GM23338 (cell line): ENCODE measurements around the gene LRP10. TPM values are rescaled to one million over a fixed set of nuclear protein-coding genes. Genes with fewer than 3 reads are reported as not detected.
"Not testable (repeated sequence)": the region's sequence is repeated elsewhere in the genome, so short reads cannot be mapped to it uniquely, and the experiment has no call there.

Experiments used
- ATAC-seq: fragments of 200-7000 bp; cut with Tn5 transposase; 3 replicates; pipeline ENCODE4 v1.9.1; 2020
- DNase-seq: peaks from one replicate; pipeline ENCODE4 v3.0.0-alpha.2; 2015; ENCODE audit warnings: low spot score
- H2AFZ ChIP-seq: fragments of 200-600 bp; sonication (generic); 2 replicates; pipeline ENCODE4 v1.8.0; 2016; ENCODE audit warnings: antibody characterized with exemption, mild to moderate bottlenecking, moderate library complexity
- H3F3A ChIP-seq: fragments of 200-600 bp; sonication (generic); replicated peaks from 2 replicates; pipeline ENCODE4 v1.8.0; 2017; ENCODE audit warnings: antibody characterized with exemption, mixed run types, low read depth
- H3K27ac ChIP-seq: fragments of 200-600 bp; sonication (generic); 2 replicates; pipeline ENCODE4 v1.6.1; 2016; ENCODE audit warnings: low read depth
- H3K27me3 ChIP-seq: fragments of 200-600 bp; sonication (generic); 2 replicates; pipeline ENCODE4 v1.8.0; 2016; ENCODE audit warnings: mild to moderate bottlenecking, mixed run types, moderate library complexity; ENCODE audit not compliant: insufficient read depth
- H3K36me3 ChIP-seq: fragments of 200-600 bp; sonication (generic); 2 replicates; pipeline ENCODE4 v1.8.0; 2016; ENCODE audit warnings: mild to moderate bottlenecking; ENCODE audit not compliant: insufficient read depth
- H3K4me1 ChIP-seq: fragments of 200-600 bp; sonication (generic); 2 replicates; pipeline ENCODE4 v1.8.0; 2016; ENCODE audit warnings: mild to moderate bottlenecking, moderate library complexity; ENCODE audit not compliant: insufficient read depth
- H3K4me2 ChIP-seq: fragments of 200-600 bp; sonication (generic); 2 replicates; pipeline ENCODE4 v1.7.1; 2017; ENCODE audit warnings: mixed run types
- H3K4me3 ChIP-seq: fragments of 200-600 bp; sonication (generic); 2 replicates; pipeline ENCODE4 v1.6.1; 2016; ENCODE audit warnings: mixed run types
- H3K79me2 ChIP-seq: fragments of 200-600 bp; sonication (generic); replicated peaks from 2 replicates; pipeline ENCODE4 v1.8.0; 2017; ENCODE audit warnings: mild to moderate bottlenecking; ENCODE audit not compliant: insufficient read depth
- H3K9me2 ChIP-seq: fragments of 200-600 bp; sonication (generic); 2 replicates; pipeline ENCODE4 v1.8.0; 2017; ENCODE audit not compliant: insufficient read depth
- H4K20me1 ChIP-seq: fragments of 200-600 bp; sonication (generic); replicated peaks from 2 replicates; pipeline ENCODE4 v1.8.0; 2017; ENCODE audit warnings: mild to moderate bottlenecking; ENCODE audit not compliant: insufficient read depth
- H3K27ac Mint-ChIP-seq: 2 replicates; pipeline ENCODE4 v1.8.0; 2020; ENCODE audit warnings: inconsistent platforms, mild to moderate bottlenecking, moderate library complexity, mixed read lengths
- H3K27me3 Mint-ChIP-seq: 3 replicates; pipeline ENCODE4 v1.8.0; 2022; ENCODE audit warnings: low read depth, mild to moderate bottlenecking, moderate library complexity, mixed read lengths, inconsistent platforms; ENCODE audit not compliant: insufficient read depth, poor library complexity
- H3K36me3 Mint-ChIP-seq: 3 replicates; pipeline ENCODE4 v1.8.0; 2021; ENCODE audit warnings: low read depth, mild to moderate bottlenecking, inconsistent platforms, moderate library complexity, mixed read lengths
- H3K4me1 Mint-ChIP-seq: 3 replicates; pipeline ENCODE4 v1.8.0; 2020; ENCODE audit warnings: mild to moderate bottlenecking, inconsistent platforms, mixed read lengths
- H3K4me3 Mint-ChIP-seq: 3 replicates; pipeline ENCODE4 v1.8.0; 2021; ENCODE audit warnings: moderate library complexity, mild to moderate bottlenecking, inconsistent platforms, mixed read lengths
- H3K9me3 Mint-ChIP-seq: 3 replicates; pipeline ENCODE4 v1.8.0; 2020; ENCODE audit warnings: moderate library complexity, mild to moderate bottlenecking, inconsistent platforms, mixed read lengths
- CREB1 ChIP-seq: fragments of 250-450 bp; sonication (Bioruptor Pico); IDR thresholded peaks from 2 replicates; pipeline ENCODE4 v1.5.0; 2020; ENCODE audit warnings: low read depth, mild to moderate bottlenecking, moderate library complexity
- CTCF ChIP-seq, 2 experiments: fragments of 200-600 bp in 1 of 2; sonication (generic) in 1 of 2; conservative IDR thresholded peaks; 2 replicates each; pipeline versions ENCODE4 v1.5.1 to v1.6.1; 2016 to 2017; ENCODE audit warnings: antibody characterized with exemption in 2 of 2, low read depth in 2 of 2, mild to moderate bottlenecking in 2 of 2, moderate library complexity in 1 of 2
- EZH2 ChIP-seq: fragments of 200-600 bp; sonication (generic); IDR thresholded peaks from one replicate; pipeline ENCODE4 v1.8.0; 2017; ENCODE audit warnings: antibody characterized with exemption, mild to moderate bottlenecking, low read depth; ENCODE audit not compliant: unreplicated experiment
- EZH2phosphoT487 ChIP-seq: fragments of 200-600 bp; sonication (generic); IDR thresholded peaks from one replicate; pipeline ENCODE4 v1.8.1; 2018; ENCODE audit warnings: antibody characterized with exemption; ENCODE audit not compliant: unreplicated experiment
- JUNB ChIP-seq: IDR thresholded peaks from one replicate; pipeline ENCODE4 v1.6.1; 2016; ENCODE audit warnings: antibody characterized with exemption; ENCODE audit not compliant: unreplicated experiment
- NANOG ChIP-seq: IDR thresholded peaks from 2 replicates; pipeline ENCODE4 v1.6.1; 2016; ENCODE audit warnings: antibody characterized with exemption, borderline replicate concordance
- POLR2AphosphoS5 ChIP-seq: IDR thresholded peaks from 2 replicates; pipeline ENCODE4 v1.6.1; 2016; ENCODE audit warnings: antibody characterized with exemption, low read depth
- REST ChIP-seq: IDR thresholded peaks from one replicate; pipeline ENCODE4 v1.6.1; 2018; ENCODE audit warnings: antibody characterized with exemption; ENCODE audit not compliant: unreplicated experiment
- STAT1 ChIP-seq: IDR thresholded peaks from one replicate; pipeline ENCODE4 v1.6.1; 2016; ENCODE audit warnings: antibody characterized with exemption; ENCODE audit not compliant: unreplicated experiment
- ZNF114 ChIP-seq: fragments of 250-450 bp; sonication (Bioruptor Pico); IDR thresholded peaks from 2 replicates; pipeline ENCODE4 v1.5.0; 2020; ENCODE audit warnings: mild to moderate bottlenecking, moderate library complexity
- polyA plus RNA-seq: library from polyadenylated mRNA; unstranded; fragments of >200 nt; fragmentation: Nextera tagmentation; extraction: Ambion mirVana; gene quantifications from 2 replicates; pipeline ENCODE4 v1.2.1, GENCODE V29; 2016
- total RNA-seq: library from RNA; depleted of rRNA; stranded (reverse); fragments of >200 nt; shearing (Covaris generic); gene quantifications from 2 replicates; pipeline ENCODE4 v1.2.3, GENCODE V29; 2014

LRP10 gene
- total and polyA plus RNA-seq, 2 experiments from 2014 or later, result 6.4 to 18.1 TPM

GRCh38 chr14:22854963-22855724, 16.4 kb upstream of the LRP10 start:
- Histone ChIP-seq H3K36me3 (no peaks in the 10 kb centered on the region), H3K9me2 (no peaks in the 10 kb centered on the region), H3K4me1 (peaks cover 4% of the 10 kb centered on the region), H3K4me2 (no peak overlapping the region), H3K79me2 (no peaks in the 10 kb centered on the region), H4K20me1 (no peaks in the 10 kb centered on the region), H3K4me3 (no peak overlapping the region), H3F3A (peaks cover 10% of the 10 kb centered on the region; the same call in 1 of the 2 replicates), H3K27ac (no peak overlapping the region), H2AFZ (0 out of 2 replicates have a peak overlapping the region, but pooled peaks have one; percentile 76), H3K27me3 (no peaks in the 10 kb centered on the region)
- Mint-ChIP-seq H3K9me3 (no peaks in the 10 kb centered on the region; the same call in 2 of the 3 replicates), H3K4me1 (peaks cover 7% of the 10 kb centered on the region), H3K27ac (no peak overlapping the region), H3K27me3 (peaks cover 3% of the 10 kb centered on the region), H3K4me3 (no peak overlapping the region), H3K36me3 (no peaks in the 10 kb centered on the region; the same call in 2 of the 3 replicates)
- DNase-seq (peak; percentile 30), ATAC-seq (no peak)
- TF ChIP-seq STAT1, result no peak
- TF ChIP-seq REST, result no peak
- TF ChIP-seq EZH2, result no peak
- no peak for TF ChIP-seq CREB1 (CRISPR knock-in tag)
- no peak for TF ChIP-seq ZNF114 (CRISPR knock-in tag)

- Histone ChIP-seq H3K27ac (no peak overlapping the region), H3K79me2 (no peaks in the 10 kb centered on the region), H3K36me3 (no peaks in the 10 kb centered on the region), H3K4me2 (no peak overlapping the region), H3K4me1 (peaks cover 4% of the 10 kb centered on the region), H3K27me3 (no peaks in the 10 kb centered on the region), H3K9me2 (no peaks in the 10 kb centered on the region), H4K20me1 (no peaks in the 10 kb centered on the region), H3F3A (peaks cover 10% of the 10 kb centered on the region; the same call in 1 of the 2 replicates), H3K4me3 (no peak overlapping the region), H2AFZ (no peak overlapping the region)
- no peak overlapping the region for H3K27ac Mint-ChIP-seq
- peaks cover 7% of the 10 kb centered on the region for H3K4me1 Mint-ChIP-seq
- peaks cover 3% of the 10 kb centered on the region for H3K27me3 Mint-ChIP-seq
- ATAC-seq (no peak), DNase-seq (no peak)
- H3K4me3 Mint-ChIP-seq, result no peak overlapping the region
- H3K9me3 Mint-ChIP-seq, result no peaks in the 10 kb centered on the region; the same call in 2 of the 3 replicates
- TF ChIP-seq CREB1 (CRISPR knock-in tag), result no peak
- no peak for TF ChIP-seq POLR2AphosphoS5
- TF ChIP-seq EZH2phosphoT487, result no peak
- TF ChIP-seq REST, result no peak
- no peak for TF ChIP-seq EZH2
- no peak for TF ChIP-seq STAT1
- no peak for TF ChIP-seq NANOG
- TF ChIP-seq CTCF (conservative IDR thresholded peaks at IDR 0.05; ENCODE audit: low read depth in 2 of 2), result no peak
- no peak for TF ChIP-seq JUNB
- H3K36me3 Mint-ChIP-seq, result no peaks in the 10 kb centered on the region; the same call in 2 of the 3 replicates
These were observed 15.1 kb upstream of the LRP10 start for GRCh38 chr14:22856428-22856827.

GRCh38 chr14:22860377-22860776, 11.2 kb upstream of the LRP10 start:
- not testable (repeated sequence) for H3K9me2 ChIP-seq, H3K27ac Mint-ChIP-seq, H2AFZ ChIP-seq, H3K79me2 ChIP-seq, H3K4me3 Mint-ChIP-seq, H3K9me3 Mint-ChIP-seq, H3K4me3 ChIP-seq, H3K4me1 Mint-ChIP-seq, H3K27me3 Mint-ChIP-seq, H3K4me2 ChIP-seq, H3K36me3 Mint-ChIP-seq, H3K27ac ChIP-seq, ATAC-seq, H3K36me3 ChIP-seq, H3K27me3 ChIP-seq, H4K20me1 ChIP-seq, H3F3A ChIP-seq, DNase-seq, H3K4me1 ChIP-seq
